BE2C (cell line): ENCODE results near the gene AKAP13.

Experiments
- DNase-seq: peaks from one replicate; pipeline ENCODE4 v3.0.0-alpha.2; 2020
- H3K27me3 ChIP-seq: fragments of 250-450 bp; sonication (Bioruptor Pico); 2 replicates; pipeline ENCODE4 v1.5.1; 2020; ENCODE audit warnings: mild to moderate bottlenecking
- H3K36me3 ChIP-seq: fragments of 250-450 bp; sonication (Bioruptor Pico); 2 replicates; pipeline ENCODE4 v1.5.1; 2020; ENCODE audit warnings: mild to moderate bottlenecking
- H3K4me1 ChIP-seq: fragments of 250-450 bp; sonication (Bioruptor Pico); 2 replicates; pipeline ENCODE4 v1.5.1; 2020
- H3K4me3 ChIP-seq: 2 replicates; pipeline ENCODE4 v1.5.1; 2011; ENCODE audit warnings: low read depth, low read length
- H3K9me3 ChIP-seq: fragments of 250-450 bp; sonication (Bioruptor Pico); 2 replicates; pipeline ENCODE4 v1.5.1; 2020
- TF ChIP-seq, protein P1 (sequence below): IDR thresholded peaks from 2 replicates; pipeline ENCODE4 v1.5.1; 2012; ENCODE audit warnings: mild to moderate bottlenecking, low read depth, low read length

Gene AKAP13

DNA sequence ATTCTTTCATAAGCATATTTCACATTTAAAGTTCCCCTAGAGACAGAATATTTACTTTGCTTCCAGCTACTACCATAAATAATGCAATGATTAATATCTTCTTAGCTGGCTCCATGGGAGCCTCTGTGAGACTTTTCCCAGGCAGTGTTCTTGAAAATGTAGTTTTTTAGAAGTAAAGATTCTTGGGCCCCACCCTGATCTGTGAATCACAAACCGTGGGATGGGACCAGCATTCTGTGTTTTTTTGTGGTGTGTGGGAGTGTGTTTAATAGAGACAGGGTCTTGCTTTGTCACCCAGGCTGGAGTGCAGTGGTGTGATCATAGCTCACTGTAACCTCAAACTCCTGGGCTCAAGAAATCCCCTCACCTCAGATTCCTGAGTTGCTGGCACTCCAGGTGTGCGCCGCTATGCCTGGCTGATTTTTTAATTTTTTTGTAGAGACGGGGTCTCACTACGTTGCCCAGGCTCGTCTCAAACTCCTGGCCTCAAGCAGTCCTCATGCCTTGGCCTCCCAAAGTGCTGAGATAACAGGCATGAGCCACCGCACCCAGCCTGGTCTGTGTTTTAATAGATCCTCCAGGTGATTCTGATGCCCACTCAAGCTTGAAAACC lies 331.3 kb downstream of the AKAP13 start:
- H3K27me3 ChIP-seq = no peaks in the 10 kb centered on the region
- H3K36me3 ChIP-seq = peaks cover 19% of the 10 kb centered on the region
- H3K4me3 ChIP-seq = no peak overlapping the region
- H3K4me1 ChIP-seq = no peaks in the 10 kb centered on the region
- no peaks in the 10 kb centered on the region for H3K9me3 ChIP-seq
- DNase-seq = no peak
- TF ChIP-seq, protein P1, sequence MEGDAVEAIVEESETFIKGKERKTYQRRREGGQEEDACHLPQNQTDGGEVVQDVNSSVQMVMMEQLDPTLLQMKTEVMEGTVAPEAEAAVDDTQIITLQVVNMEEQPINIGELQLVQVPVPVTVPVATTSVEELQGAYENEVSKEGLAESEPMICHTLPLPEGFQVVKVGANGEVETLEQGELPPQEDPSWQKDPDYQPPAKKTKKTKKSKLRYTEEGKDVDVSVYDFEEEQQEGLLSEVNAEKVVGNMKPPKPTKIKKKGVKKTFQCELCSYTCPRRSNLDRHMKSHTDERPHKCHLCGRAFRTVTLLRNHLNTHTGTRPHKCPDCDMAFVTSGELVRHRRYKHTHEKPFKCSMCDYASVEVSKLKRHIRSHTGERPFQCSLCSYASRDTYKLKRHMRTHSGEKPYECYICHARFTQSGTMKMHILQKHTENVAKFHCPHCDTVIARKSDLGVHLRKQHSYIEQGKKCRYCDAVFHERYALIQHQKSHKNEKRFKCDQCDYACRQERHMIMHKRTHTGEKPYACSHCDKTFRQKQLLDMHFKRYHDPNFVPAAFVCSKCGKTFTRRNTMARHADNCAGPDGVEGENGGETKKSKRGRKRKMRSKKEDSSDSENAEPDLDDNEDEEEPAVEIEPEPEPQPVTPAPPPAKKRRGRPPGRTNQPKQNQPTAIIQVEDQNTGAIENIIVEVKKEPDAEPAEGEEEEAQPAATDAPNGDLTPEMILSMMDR = no peak

DNA sequence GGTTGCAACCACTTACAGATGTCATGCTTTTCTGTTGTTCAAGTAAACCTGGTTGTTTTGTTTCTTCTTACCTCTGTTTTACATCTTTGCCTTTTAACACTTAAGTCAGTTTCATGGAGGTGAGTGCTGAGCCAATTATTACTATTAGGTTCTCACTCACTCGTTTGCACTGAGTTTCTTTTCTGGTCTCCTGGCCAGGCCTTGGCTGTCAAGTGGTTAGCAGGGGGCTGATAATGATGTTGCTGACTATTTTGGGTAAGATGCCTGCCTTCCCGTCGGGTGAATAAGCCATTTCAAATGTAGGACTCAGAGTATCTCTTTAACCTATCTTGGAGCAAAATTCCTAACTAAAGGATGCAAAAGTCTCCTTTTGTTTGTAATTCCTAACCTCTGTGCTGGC lies 335.9 kb downstream of the AKAP13 start:
- H3K27me3 ChIP-seq = no peaks in the 10 kb centered on the region
- H3K4me1 ChIP-seq = no peaks in the 10 kb centered on the region
- H3K4me3 ChIP-seq = no peak overlapping the region
- peaks cover 29% of the 10 kb centered on the region for H3K36me3 ChIP-seq
- H3K9me3 ChIP-seq = no peaks in the 10 kb centered on the region
- TF ChIP-seq, protein P1 = no peak
- no peak for DNase-seq

- TF ChIP-seq, protein P1 = no peak
- DNase-seq = no peak
- H3K27me3 ChIP-seq = no peaks in the 10 kb centered on the region
- H3K4me3 ChIP-seq = no peak overlapping the region
- H3K9me3 ChIP-seq = no peaks in the 10 kb centered on the region
- H3K36me3 ChIP-seq = peaks cover 31% of the 10 kb centered on the region
- no peaks in the 10 kb centered on the region for H3K4me1 ChIP-seq
Measured at GRCh38 chr15:85717212-85717611, 336.8 kb downstream of the AKAP13 start.

DNA sequence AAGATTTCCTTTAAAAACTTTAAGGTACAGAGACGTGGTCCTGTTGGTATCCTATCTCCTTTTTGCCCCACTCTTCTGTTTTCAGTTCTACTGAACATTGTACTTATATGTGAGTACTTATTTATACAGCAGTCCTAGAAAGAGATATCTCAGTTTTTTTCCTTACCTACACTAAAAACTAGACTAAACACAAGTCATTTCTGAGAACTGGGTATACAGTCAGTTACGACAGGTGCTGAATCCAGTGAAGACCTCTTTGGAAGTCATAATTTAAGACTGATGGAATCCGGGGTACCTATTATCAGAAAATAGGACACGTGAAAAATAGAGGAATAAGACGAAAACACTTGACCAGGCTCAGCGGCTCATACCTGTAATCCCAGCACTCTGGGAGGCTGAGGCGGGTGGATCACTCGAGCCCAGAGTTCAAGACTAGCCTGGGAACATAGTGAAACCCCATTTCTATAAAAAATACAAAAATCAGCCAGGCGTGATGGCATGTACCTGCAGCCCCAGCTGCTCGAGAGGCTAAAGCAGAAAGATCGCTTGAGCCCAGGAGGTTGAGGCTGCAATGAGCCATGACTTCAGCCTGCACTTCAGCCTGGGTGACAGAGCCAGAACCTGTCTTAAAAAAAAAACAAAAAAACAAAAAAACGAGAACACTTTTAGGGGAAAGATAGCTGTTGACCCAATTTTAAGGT lies 338.0 kb downstream of the AKAP13 start:
- H3K9me3 ChIP-seq = no peaks in the 10 kb centered on the region
- no peaks in the 10 kb centered on the region for H3K4me1 ChIP-seq
- DNase-seq = no peak
- H3K4me3 ChIP-seq = no peak overlapping the region
- TF ChIP-seq, protein P1 = no peak
- peaks cover 42% of the 10 kb centered on the region for H3K36me3 ChIP-seq
- H3K27me3 ChIP-seq = no peaks in the 10 kb centered on the region

DNA sequence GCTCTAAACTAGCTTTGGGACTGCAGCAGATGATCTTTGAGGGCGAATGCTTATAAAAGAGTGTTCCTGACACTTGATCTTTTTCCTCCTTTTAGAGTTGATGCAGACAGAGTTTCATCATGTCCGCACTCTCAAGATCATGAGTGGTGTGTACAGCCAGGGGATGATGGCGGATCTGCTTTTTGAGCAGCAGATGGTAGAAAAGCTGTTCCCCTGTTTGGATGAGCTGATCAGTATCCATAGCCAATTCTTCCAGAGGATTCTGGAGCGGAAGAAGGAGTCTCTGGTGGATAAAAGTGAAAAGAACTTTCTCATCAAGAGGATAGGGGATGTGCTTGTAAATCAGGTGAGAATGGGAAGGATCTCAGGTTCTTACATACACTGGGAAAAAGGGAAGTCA lies 338.6 kb downstream of the AKAP13 start:
- Histone ChIP-seq H3K9me3 (no peaks in the 10 kb centered on the region), H3K4me1 (no peaks in the 10 kb centered on the region), H3K36me3 (peaks cover 38% of the 10 kb centered on the region), H3K4me3 (no peak overlapping the region), H3K27me3 (no peaks in the 10 kb centered on the region)
- no peak for DNase-seq
- TF ChIP-seq, protein P1 = no peak

- H3K36me3 ChIP-seq = peaks cover 41% of the 10 kb centered on the region
- H3K4me1 ChIP-seq = no peaks in the 10 kb centered on the region
- H3K27me3 ChIP-seq = no peaks in the 10 kb centered on the region
- no peak for DNase-seq
- H3K9me3 ChIP-seq = no peaks in the 10 kb centered on the region
- H3K4me3 ChIP-seq = no peak overlapping the region
- TF ChIP-seq, protein P1 = no peak
Measured at GRCh38 chr15:85722374-85723152, 342.2 kb downstream of the AKAP13 start.
